ENCODE results near the gene GNAZ. TPM values are rescaled to one million over a fixed set of nuclear protein-coding genes. Genes with fewer than 3 reads are reported as not detected.

GNAZ gene
- 37.5 TPM for total RNA-seq

DNA sequence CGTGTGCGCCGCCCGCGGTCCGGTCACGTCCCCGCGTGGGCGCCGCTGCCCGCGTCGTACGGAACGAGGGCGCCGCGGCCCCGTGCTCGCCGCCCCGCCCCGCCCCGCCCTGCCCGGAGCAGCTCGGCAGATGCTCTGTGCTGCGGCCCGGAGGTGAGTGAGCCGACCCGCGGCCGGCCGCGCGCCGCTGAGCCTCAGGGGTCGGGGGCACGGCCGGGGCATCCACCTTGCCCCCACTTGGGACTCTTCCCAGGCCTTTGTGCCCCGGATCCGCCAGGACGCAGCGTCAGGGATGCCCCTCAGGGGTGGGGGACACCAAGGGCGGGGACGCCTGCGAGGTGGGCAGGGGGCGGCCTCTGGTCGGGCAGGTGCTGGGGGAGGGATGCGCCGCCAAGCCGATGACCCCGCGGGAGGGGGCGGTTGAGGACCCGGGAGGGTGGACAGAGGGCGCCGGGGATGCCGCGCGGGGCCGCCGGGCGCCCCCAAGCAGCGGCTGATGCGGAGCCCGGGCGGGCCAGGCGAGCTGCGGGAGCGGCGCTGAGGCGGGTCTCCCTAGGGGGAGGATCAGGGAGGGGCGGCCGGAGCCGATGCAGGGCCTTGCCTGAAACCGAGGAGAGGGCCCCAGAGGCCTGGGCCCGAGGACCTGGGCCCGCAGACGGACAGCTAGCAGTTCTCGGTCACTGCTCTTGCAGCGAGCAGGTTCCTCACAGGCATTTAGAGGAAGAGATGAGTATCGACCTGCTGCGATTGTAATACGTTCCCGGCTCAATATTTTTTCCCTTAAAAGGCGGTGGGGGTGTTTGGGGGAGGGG is at the start of gene GNAZ:
Gene GNAZ, plus strand, starts transcription at position 102 of the 812 bp plus-strand sequence. CDS start 25,177 bp downstream, outside the sequence.

DNA sequence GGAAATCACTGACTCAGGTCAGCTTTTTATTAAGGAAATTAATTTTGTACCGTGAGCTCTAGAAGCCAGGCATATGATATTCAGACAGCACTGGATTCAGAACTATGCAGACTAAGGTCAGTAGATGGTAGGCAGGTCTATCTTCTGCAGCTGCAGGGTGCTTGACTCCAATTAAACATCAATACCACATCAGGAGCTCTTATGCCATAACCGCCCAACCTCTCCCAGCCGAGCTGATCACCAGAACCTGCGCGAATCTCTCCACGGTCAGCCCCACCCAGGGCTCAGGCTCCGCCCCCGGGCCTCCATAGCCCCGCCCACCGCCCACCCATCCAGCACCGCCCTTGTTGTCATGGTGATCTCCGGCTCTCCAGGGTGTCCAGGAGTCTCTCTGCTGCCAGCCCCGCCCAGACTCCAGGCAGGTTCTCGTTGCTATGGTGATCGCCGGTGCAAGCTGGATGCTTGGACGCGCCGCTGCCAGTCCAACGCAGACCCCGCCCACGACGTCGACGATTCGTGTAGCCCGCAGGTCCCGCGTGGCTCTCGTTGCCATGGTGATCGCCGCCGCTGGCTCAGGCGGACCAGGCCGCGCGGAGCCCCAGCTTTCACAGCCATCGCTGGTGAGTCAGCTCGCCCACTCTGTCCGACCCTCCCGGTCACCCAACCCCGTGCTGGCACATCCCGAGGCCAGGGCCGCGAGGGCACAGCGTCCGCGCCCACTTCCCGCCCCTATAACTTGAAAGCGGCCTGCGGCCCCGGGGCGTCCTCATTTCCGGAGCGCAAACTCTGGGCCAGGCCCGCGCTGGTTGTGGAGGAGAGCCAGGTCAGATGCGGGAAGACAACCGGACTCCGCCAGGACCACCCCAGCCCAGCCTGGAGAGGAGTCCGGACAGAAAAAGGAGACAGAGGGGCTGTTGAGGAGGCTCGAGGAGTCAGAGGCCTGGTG is 74.9 kb downstream of the GNAZ start, which contains the start of gene RAB36:
Gene RAB36, plus strand, starts transcription at position 546 of the 946 bp plus-strand sequence. CDS start 1,140 bp downstream, outside the sequence.

Other genes with a start within 250 kb of the GNAZ start
- not detected for gene IGLL5, start 182.7 kb upstream of the GNAZ start, total RNA-seq
- gene RSPH14, start 71.5 kb downstream of the GNAZ start, total RNA-seq: 1.6 TPM
- gene RAB36, start 75.0 kb downstream of the GNAZ start, total RNA-seq: 8.3 TPM
- gene BCR, start 110.0 kb downstream of the GNAZ start, total RNA-seq: 45.7 TPM

Measured in camera-type eye (tissue), 1 donor.